Activated effector memory CD4-positive, alpha-beta T cell treated with Interleukin-2 at 50 U/mL for 16 hours (primary cell): ENCODE results near the gene MIEN1.
A peak's percentile ranks its signal among the peaks of the same experiment; 100 is the strongest.

Experiments used
- DNase-seq: peaks from one replicate; pipeline ENCODE4 v3.0.0-alpha.2; 2020

The MIEN1 gene

GRCh38 chr17:39696731-39697130 is 33.6 kb downstream of the MIEN1 start:
- DNase-seq, result no peak

DNA sequence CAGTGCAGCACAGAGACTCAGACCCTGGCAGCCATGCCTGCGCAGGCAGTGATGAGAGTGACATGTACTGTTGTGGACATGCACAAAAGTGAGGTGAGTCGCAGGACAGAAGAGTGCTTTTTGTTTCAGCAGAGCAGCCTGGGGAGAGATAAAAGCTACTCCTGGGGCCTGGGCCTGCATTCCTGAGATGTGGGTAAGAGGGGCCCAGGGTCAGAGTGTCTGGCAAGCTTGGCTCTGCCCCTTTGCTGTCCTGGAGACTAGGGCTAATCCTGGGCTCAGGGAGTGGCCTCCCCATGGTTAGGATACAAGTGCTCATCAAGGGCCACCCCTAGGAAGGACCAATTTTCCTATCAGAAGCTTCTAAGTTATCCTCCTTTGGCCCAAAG is 35.2 kb downstream of the MIEN1 start:
- no peak for DNase-seq

- no peak for DNase-seq
These were observed 35.7 kb downstream of the MIEN1 start for GRCh38 chr17:39694593-39694992.

DNA sequence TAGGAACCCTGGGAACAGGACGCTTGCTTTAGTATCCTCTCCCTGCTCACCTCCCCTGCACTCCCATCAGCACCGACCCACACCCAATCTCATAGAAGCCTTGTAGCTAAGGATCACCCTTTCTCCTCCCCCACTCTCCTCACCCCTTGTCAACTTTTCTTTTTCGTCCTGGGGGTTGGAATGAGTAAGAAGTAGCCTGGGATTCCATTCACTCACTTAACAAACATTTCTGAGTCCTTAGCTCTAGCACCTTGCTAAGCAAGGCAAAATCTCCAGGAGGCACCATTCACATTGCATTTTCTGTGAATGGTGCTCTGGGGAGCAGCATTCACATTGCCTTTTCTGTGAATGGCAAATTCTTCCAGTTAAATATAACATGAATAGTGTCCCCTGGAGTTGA is 41.4 kb downstream of the MIEN1 start:
- no peak for DNase-seq

- DNase-seq, result no peak
These were observed 41.9 kb downstream of the MIEN1 start for GRCh38 chr17:39688475-39688835.

DNA sequence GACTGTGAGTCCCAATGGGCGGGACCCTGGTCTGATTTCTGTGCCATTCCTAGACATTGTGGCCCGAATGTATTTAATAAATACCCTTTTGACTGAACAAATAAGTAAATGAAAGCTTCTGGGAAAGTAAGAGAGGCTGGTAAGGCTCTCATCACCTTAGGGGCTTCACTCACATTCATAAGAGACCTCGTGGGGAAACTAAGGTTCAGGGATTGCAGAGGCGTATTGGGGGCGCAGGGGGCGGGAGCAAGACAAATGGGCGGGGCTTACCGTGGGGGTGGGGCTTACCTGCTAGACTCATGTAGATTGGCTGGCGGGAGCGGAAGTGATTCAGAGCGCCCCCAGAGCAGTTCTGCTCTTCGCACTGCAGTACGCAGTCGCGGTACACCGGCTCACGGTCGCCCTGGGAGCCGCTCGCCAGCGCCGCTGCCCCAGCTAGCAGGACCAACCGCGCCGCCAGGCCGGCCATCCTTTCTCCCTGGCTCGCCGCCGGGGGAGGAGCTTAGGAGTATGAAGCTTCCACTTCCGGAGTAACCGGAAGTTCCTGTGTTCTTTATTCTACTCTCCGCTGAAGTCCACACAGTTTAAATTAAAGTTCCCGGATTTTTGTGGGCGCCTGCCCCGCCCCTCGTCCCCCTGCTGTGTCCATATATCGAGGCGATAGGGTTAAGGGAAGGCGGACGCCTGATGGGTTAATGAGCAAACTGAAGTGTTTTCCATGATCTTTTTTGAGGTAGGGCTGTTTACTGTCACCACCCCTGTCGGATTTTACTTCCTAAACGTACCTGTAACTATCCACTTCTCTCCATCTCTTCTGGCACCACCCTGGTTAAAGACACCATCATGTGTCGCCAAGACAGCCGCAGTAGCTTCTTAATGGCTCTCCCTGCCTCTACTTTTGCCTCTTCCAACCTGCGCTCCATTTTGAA is 42.5 kb downstream of the MIEN1 start, which contains the start of gene PGAP3:
Gene PGAP3 (minus strand): TSS at position 512 of the 929 bp plus-strand sequence. CDS start 43 bp downstream, at position 469.
- peak; percentile 73 for DNase-seq

- DNase-seq, result no peak
These were observed 43.2 kb downstream of the MIEN1 start for GRCh38 chr17:39687101-39687545.

DNA sequence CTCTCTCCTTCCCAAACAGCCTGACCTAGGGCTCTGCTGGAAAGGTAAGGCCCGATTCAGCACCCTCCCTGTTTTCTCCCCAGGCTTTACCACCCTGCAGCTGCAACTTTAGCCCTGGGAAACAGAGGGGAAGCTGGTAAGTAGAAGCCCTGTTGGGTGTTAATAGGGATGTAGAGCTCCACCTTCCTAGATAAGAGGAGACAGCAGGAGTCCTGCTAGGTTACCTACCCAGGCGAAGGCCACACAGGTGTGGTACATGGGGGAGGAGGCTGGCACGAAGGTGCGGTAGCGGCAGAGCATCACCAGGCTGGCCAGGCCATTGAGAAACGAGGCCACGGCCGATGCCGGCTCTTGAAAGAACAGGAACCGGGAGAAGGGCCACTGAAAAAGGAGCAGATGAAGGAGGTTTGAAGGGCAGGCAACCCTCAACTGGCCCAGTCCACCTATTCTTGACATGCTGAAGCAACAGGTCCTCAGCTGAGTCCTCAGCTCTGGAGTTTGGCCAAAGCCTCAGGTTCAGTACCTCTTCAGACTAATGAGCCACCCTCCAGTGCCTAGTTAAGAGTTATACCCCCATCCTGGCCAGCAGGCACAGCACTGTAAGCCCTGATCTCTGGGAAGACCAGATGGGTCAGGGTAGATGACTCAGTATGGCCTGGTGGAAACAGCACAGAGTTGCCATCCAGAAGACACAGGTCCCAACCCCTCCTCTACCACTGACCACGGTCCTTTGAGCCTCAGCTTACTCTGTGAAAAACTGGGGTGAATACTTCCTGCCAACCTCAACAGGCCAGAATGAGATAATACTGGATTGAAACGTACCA is 45.8 kb downstream of the MIEN1 start:
- no peak for DNase-seq

GRCh38 chr17:39683295-39683939 is 46.9 kb downstream of the MIEN1 start:
- no peak for DNase-seq

DNA sequence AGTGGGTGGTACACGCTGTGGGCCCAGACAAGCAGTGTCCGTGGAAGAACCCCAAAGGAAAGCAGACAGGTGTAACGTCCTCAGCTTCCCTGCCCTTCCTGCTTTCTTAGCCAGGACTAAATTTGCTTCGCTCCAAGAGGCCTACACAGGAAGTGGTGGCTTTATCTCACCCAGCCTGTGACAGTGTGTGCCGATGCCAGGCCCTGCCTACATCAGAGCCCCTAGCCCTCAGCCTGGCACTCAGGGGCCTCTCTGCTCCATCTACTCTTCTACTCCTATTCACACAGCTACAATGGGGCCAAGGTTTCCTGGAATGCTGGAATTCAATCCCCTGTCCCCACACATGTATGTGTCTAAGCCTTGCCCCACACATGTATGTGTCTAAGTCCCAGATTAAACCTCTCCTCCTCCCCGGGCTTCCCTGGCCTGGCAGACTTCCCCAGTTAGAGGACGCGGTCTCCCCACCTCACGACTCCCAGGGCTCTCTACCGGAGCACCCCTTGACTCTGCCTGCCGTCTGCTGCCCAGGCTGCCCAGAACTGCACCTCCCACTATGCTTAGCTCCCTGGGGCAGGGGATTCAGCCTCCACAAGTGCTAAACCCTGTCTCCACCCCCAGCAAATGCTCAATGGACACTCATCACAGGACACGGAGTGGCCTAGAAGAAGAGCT is 50.7 kb downstream of the MIEN1 start:
- DNase-seq, result peak; percentile 37
